Hepatocyte (in vitro differentiated cells): ENCODE results near the gene EIF1AY.

Experiments
- EZH2 ChIP-seq: fragments of 200-600 bp; sonication (generic); IDR thresholded peaks from 2 replicates; pipeline ENCODE4 v1.6.1; 2016; ENCODE audit warnings: antibody characterized with exemption, mild to moderate bottlenecking, borderline replicate concordance
- TF ChIP-seq, protein P1 (sequence below): fragments of 200-600 bp; sonication (generic); IDR thresholded peaks from 2 replicates; pipeline ENCODE4 v1.5.1; 2016; ENCODE audit warnings: antibody characterized with exemption, mild to moderate bottlenecking; ENCODE audit not compliant: poor library complexity

DNA sequence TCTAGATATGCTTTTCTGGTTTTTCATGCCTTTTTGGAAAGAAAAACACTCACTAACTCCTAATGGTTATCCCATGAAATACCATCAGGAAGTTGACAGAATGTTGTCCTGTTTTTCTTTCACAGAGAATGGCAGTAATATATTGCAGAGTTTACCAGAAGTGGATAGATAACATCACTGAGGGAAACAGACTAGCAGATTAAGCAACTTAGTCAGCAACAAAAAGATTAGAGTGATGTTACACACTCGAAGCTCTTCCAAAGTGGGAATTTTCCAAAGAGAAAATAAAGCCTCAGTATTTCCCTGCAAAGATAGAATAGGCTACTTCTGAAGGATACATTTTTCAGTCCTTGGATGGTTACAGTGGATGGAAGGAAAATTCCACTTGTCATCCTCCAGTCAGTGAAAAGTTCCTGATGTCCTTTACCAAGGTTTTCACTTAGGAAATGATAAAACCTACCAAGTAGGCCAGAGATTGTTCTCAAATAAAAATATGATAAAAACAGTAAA lies 31.1 kb upstream of the EIF1AY start:
- TF ChIP-seq, protein P1, sequence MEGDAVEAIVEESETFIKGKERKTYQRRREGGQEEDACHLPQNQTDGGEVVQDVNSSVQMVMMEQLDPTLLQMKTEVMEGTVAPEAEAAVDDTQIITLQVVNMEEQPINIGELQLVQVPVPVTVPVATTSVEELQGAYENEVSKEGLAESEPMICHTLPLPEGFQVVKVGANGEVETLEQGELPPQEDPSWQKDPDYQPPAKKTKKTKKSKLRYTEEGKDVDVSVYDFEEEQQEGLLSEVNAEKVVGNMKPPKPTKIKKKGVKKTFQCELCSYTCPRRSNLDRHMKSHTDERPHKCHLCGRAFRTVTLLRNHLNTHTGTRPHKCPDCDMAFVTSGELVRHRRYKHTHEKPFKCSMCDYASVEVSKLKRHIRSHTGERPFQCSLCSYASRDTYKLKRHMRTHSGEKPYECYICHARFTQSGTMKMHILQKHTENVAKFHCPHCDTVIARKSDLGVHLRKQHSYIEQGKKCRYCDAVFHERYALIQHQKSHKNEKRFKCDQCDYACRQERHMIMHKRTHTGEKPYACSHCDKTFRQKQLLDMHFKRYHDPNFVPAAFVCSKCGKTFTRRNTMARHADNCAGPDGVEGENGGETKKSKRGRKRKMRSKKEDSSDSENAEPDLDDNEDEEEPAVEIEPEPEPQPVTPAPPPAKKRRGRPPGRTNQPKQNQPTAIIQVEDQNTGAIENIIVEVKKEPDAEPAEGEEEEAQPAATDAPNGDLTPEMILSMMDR, result no peak
- TF ChIP-seq EZH2, result no peak
